ENCODE data around the gene CDC5L.

Gene CDC5L

GRCh38 chr6:44375071-44375470, 12.4 kb upstream of the CDC5L start:
- no peak for DNase-seq

DNA sequence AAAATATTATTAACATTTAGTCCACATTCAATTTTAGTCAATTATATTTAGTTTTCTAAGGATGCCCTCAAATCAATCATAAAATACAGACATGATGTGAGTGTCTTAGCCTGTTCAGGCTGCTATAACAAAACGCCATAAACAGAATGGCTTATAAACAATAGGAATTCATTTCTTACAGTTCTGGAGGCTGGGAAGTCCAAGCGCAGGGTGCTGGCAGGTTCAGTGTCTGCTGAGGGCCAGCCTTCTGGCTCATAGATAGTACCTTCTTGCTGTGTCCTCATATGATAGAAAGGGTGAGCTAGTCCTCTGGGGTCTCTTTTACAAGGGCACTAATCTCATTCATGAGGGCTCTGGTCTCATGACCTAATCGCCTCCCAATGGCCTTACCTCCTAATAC, 10.0 kb upstream of the CDC5L start:
- no peak for DNase-seq

GRCh38 chr6:44377971-44378370, 9.5 kb upstream of the CDC5L start:
- DNase-seq = no peak

- no peak for DNase-seq
These were observed 5.8 kb upstream of the CDC5L start for GRCh38 chr6:44381739-44382138.

- no peak for DNase-seq
These were observed 1.1 kb upstream of the CDC5L start for GRCh38 chr6:44386364-44386928.

DNA sequence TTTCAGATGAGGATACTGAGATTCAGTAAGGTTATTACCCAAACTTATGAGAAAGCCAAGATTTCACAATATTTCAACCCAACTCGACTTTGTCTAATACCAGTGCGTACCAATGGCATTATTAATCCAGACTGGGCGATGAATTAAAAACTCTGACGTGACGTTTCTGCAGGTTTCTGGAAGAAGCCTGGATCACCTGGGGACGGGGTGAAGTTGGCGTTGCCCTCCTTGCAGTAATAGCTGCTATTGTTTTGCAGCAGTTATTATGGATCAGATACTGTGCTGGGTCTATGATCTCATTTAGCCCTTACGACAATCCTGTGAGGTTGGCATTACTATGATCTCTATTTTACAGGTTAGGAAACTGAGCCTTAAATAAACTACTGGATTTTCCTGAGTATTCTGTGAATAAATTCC, 569 bp upstream of the CDC5L start:
- DNase-seq = no peak

GRCh38 chr6:44388135-44388487, 605 bp downstream of the CDC5L start:
- no peak for DNase-seq

DNA sequence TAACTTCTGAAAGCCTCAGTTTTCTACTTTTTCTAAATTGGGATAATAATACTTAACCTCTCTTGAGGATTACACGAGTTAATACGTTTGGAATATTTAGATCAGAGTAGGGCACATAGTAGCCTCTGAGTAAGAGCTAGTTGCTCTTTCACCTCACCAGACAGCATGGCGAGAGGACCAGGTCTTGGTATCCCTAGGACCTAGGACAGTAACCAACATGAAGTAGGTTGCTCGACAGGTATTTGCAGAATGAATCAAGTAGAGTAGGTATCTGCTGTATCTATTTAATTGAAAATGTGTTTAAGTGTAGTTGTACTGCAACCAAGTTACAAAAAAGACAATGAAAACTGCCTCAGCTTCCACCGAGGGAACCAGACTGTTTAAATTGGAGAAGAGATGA, 1.4 kb downstream of the CDC5L start:
- DNase-seq = no peak

DNA sequence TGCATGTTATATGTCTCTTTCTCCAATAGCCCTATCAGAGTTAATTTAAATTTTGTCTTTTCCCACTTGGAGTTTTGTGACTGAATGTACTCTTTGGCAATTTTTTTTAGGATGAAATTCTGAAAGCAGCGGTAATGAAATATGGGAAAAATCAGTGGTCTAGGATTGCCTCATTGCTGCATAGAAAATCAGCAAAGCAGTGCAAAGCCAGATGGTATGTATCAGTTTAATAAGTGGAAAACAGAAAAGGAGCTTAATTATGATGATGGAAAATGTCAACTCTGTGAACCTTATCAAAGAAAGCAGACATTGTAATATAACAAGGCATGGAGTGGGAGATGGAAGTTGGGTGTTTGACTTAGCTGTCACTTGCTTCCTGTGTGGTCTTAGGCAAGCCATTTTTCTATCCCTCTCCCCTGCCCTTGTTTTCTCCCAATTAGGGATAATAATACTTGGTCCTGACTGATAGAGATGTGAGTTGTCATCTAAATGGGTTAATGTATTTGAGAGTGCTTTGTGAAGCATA, 2.7 kb downstream of the CDC5L start:
- DNase-seq = no peak

- DNase-seq = no peak
These were observed 8.0 kb downstream of the CDC5L start for GRCh38 chr6:44395501-44395900.

DNA sequence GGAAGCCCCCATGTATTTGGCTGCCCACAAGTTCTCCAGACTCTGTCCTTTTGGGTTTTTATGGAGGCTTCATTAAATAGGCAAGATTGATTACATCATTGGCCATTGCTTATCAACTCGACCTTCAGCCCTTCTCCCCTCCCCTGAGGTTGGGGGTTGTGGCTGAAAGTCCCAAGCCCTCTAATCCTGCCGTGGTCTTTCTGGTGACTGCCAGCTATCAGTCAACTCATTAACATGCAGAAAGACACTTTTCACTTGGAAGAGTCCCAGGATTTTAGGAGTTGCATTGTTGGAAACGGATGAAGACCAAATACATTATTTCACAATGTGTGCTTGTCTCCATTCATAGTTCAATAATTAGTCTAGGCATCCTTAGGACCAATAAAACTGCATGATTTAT, 9.5 kb downstream of the CDC5L start:
- DNase-seq = no peak

GRCh38 chr6:44397424-44398164, 10.1 kb downstream of the CDC5L start:
- no peak for DNase-seq

GRCh38 chr6:44399991-44400390, 12.5 kb downstream of the CDC5L start:
- DNase-seq = no peak

GRCh38 chr6:44400572-44400971, 13.1 kb downstream of the CDC5L start:
- DNase-seq = no peak

GRCh38 chr6:44401138-44401537, 13.6 kb downstream of the CDC5L start:
- no peak for DNase-seq

DNA sequence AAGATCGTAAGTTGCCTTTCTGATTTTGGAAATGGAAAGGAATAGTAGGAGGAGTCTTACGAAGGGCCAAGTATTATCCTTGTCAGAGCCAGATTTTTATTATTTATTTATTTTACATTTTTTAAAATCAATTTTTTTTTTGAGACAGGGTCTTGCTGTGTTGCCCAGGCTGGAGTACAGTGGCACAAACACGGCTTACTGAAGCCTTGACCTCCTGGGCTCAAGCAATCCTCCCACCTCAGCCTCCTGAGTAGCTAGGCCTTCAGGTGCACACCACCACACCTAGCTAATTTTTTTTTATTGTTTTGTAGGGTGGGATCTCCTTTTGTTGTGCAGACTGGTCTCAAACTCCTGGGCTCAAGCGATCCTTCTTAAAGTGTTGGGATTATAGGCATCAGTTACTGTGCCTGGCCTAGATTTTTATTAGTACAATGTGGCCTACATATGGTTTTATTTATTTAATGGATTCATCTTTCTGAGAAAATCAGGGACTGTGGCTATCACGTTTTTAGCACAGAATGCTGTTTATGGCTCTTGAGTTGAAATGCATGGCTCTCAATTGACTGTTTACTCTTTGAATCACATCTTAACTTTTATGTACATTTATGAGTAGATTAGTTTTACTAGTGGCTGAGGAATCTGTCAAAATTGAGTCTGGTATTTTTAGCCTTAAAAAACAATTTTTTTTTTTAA, 16.7 kb downstream of the CDC5L start:
- no peak for DNase-seq

DNA sequence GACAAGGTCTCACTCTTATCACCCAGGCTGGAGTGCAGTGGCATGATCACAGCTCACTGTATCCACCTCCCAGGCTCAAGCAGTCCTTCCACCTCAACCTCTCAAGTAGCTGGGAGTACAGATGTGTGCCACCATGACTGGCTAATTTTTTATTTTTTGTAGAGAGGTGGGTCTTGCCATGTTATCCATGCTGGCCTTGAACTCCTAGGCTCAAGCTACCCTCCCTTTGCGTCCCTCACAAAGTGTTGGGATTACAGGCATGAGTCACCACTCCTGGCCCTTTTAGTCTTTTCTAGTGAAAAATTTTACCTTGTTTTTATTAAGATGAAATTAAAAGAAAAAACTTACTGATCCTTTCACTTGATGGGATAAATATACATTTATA, 17.2 kb downstream of the CDC5L start:
- DNase-seq = no peak

GRCh38 chr6:44407951-44408670, 20.6 kb downstream of the CDC5L start:
- DNase-seq = no peak

- no peak for DNase-seq
These were observed 21.8 kb downstream of the CDC5L start for GRCh38 chr6:44409207-44409794.

- no peak for DNase-seq
These were observed 22.9 kb downstream of the CDC5L start for GRCh38 chr6:44410363-44410762.

GRCh38 chr6:44411141-44411540, 23.6 kb downstream of the CDC5L start:
- no peak for DNase-seq

GRCh38 chr6:44415449-44415848, 27.9 kb downstream of the CDC5L start:
- no peak for DNase-seq

DNA sequence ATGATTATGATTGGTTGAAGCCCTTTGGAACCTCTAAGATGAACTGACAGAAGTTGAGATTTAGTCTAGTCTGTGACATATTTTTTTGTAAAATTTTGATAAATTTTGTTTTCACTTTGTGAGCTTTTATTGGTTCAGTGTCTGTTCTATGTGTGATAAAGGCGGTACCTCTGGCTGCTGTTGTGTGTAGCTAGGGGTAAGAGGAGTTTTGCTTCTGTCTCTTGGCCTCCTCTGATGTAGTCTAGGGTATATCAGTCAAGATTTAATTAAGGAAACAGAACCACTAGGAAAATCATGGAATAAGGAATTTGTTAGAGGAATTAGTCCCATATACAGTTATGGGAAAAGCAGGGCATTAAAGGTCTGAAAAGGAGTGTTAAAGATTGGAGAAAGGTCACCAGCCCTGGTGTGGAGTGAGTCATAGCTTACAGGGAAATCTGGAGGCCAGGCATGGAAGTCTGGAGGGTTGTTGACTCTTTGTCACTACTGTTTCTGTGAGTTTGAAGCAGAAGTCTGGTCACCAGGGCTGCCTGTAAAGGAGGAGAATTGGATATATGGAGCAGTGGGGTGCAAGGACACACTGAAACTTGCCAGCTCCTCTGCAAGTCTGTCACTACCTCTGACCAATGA, 28.5 kb downstream of the CDC5L start:
- DNase-seq = no peak

Data from NCI-H2107 (cell line).